NT2/D1 (cell line): Measurements from ENCODE around the gene GPATCH3.

Source experiments
- SUZ12 ChIP-seq: IDR thresholded peaks from 2 replicates; pipeline ENCODE4 v1.6.1; 2011; ENCODE audit not compliant: insufficient read length, insufficient read depth; ENCODE audit errors: extremely low read depth
- YY1 ChIP-seq: IDR thresholded peaks from 2 replicates; pipeline ENCODE4 v1.6.1; 2011; ENCODE audit not compliant: insufficient read length, insufficient read depth

DNA sequence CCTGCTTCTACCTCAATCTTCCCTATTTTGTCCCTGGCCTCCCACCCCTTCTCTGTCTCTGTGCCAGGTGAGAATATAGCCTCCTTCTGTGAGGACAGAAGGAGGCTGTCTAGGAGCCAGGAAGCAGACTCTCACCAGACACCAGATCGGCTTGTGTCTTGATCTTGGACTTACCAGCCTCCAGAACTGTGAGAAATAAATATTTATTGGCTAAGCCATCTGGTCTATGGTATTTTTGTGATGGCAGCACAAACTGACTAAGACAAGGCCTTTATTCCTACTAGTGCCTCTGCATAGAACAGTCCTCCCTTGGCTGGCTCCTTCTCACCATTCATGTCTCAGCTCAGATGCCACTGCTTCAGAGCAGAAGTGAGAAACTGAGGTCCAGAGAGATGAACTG lies 12.0 kb downstream of the GPATCH3 start:
- TF ChIP-seq YY1: no peak
- no peak for TF ChIP-seq SUZ12
